ENCODE data around the gene DPM3.

- no peak for TF ChIP-seq CTCF (IDR thresholded peaks at IDR 0.05 in 2 of 3, conservative IDR thresholded peaks at IDR 0.05 in 1 of 3; ENCODE audit: borderline replicate concordance in 1 of 3, insufficient read depth in 1 of 3, low read depth in 2 of 3, low read length in 2 of 3)
- TF ChIP-seq POLR2AphosphoS5 (IDR thresholded peaks at IDR 0.05; ENCODE audit: low read depth, low read length) = no peak
- TF ChIP-seq POLR2A (IDR thresholded peaks at IDR 0.05; ENCODE audit: borderline replicate concordance, extremely low read depth, insufficient read depth, insufficient read length) = no peak
- no peak for TF ChIP-seq SIN3A (IDR thresholded peaks at IDR 0.05; ENCODE audit: low read depth)
- TF ChIP-seq EZH2 (IDR thresholded peaks at IDR 0.05) = no peak
- TF ChIP-seq TCF7L2 (IDR thresholded peaks at IDR 0.05; ENCODE audit: borderline replicate concordance, extremely low read depth, insufficient read depth, insufficient read length) = no peak
- TF ChIP-seq EZH2phosphoT487 (IDR thresholded peaks at IDR 0.05; ENCODE audit: borderline replicate concordance) = no peak
These were observed 41.8 kb upstream of the DPM3 start for GRCh38 chr1:155182052-155182550.

All from HCT116 (cell line).